ENCODE results near the gene PARD3. TPM values are rescaled to one million over a fixed set of nuclear protein-coding genes. Genes with fewer than 3 reads are reported as not detected.

Gene PARD3
- total RNA-seq, 2 donors from 2014 or later, result 41.7 to 48.8 TPM

- no peaks in the 10 kb centered on the region for H3K9me3 ChIP-seq
- no peaks in the 10 kb centered on the region for H3K4me1 ChIP-seq
- H3K9ac ChIP-seq (ENCODE audit: low read depth in 2 of 2, low read length in 2 of 2), result no peak overlapping the region
- no peak overlapping the region for H3K27ac ChIP-seq
- DNase-seq, result no peak
- H3K27me3 ChIP-seq, result no peaks in the 10 kb centered on the region
- H3K36me3 ChIP-seq, result no peaks in the 10 kb centered on the region
- TF ChIP-seq, protein P1, sequence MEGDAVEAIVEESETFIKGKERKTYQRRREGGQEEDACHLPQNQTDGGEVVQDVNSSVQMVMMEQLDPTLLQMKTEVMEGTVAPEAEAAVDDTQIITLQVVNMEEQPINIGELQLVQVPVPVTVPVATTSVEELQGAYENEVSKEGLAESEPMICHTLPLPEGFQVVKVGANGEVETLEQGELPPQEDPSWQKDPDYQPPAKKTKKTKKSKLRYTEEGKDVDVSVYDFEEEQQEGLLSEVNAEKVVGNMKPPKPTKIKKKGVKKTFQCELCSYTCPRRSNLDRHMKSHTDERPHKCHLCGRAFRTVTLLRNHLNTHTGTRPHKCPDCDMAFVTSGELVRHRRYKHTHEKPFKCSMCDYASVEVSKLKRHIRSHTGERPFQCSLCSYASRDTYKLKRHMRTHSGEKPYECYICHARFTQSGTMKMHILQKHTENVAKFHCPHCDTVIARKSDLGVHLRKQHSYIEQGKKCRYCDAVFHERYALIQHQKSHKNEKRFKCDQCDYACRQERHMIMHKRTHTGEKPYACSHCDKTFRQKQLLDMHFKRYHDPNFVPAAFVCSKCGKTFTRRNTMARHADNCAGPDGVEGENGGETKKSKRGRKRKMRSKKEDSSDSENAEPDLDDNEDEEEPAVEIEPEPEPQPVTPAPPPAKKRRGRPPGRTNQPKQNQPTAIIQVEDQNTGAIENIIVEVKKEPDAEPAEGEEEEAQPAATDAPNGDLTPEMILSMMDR (IDR thresholded peaks at IDR 0.05), result no peak
- H3K4me3 ChIP-seq, result no peak overlapping the region
- intact Hi-C loops (cut with DNase I), result no loop called here
These were observed 116.8 kb downstream of the PARD3 start for GRCh38 chr10:34698248-34698831.

- Histone ChIP-seq H3K4me3 (no peak overlapping the region), H3K27ac (no peak overlapping the region), H3K36me3 (no peaks in the 10 kb centered on the region), H3K4me1 (no peaks in the 10 kb centered on the region), H3K27me3 (no peaks in the 10 kb centered on the region), H3K9me3 (no peaks in the 10 kb centered on the region), H3K9ac (ENCODE audit: low read depth in 2 of 2, low read length in 2 of 2) (no peak overlapping the region)
- intact Hi-C loops (cut with DNase I), result no loop called here
- no peak for DNase-seq
- TF ChIP-seq, protein P1 (IDR thresholded peaks at IDR 0.05), result no peak
These were observed 117.5 kb downstream of the PARD3 start for GRCh38 chr10:34697351-34698247.

DNA sequence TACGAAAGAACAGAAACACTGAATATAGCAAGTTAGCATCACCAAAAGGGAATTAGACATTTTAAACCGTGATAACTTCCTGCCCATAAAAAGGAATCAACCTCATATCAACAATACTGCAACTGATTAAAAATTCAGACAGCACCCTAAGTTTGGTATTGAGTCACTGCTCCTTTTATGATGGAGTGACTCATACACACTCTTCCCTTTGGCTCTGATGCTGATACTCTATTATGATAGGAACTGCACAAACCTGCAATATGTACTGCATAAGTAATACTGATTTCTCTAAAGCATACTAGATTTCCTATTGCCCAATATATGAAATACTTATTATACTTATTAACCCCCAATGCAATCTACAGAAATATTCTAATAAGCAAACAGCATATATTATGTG, 118.7 kb downstream of the PARD3 start:
- no peak overlapping the region for H3K9ac ChIP-seq (ENCODE audit: low read depth in 2 of 2, low read length in 2 of 2)
- intact Hi-C loops (cut with DNase I), result no loop called here
- no peaks in the 10 kb centered on the region for H3K36me3 ChIP-seq
- no peak overlapping the region for H3K4me3 ChIP-seq
- H3K27me3 ChIP-seq, result no peaks in the 10 kb centered on the region
- H3K9me3 ChIP-seq, result no peaks in the 10 kb centered on the region
- no peaks in the 10 kb centered on the region for H3K4me1 ChIP-seq
- TF ChIP-seq, protein P1 (IDR thresholded peaks at IDR 0.05), result no peak
- DNase-seq, result no peak
- H3K27ac ChIP-seq, result no peak overlapping the region

GRCh38 chr10:34690383-34691049, 124.6 kb downstream of the PARD3 start:
- no peaks in the 10 kb centered on the region for H3K27me3 ChIP-seq
- H3K27ac ChIP-seq, result no peak overlapping the region
- TF ChIP-seq, protein P1 (IDR thresholded peaks at IDR 0.05), result no peak
- no peak overlapping the region for H3K4me3 ChIP-seq
- intact Hi-C loops (cut with DNase I), result no loop called here
- H3K9me3 ChIP-seq, result no peaks in the 10 kb centered on the region
- peak; percentile 31 for DNase-seq
- no peak overlapping the region for H3K9ac ChIP-seq (ENCODE audit: low read depth in 2 of 2, low read length in 2 of 2)
- H3K4me1 ChIP-seq, result no peaks in the 10 kb centered on the region
- H3K36me3 ChIP-seq, result no peaks in the 10 kb centered on the region

DNA sequence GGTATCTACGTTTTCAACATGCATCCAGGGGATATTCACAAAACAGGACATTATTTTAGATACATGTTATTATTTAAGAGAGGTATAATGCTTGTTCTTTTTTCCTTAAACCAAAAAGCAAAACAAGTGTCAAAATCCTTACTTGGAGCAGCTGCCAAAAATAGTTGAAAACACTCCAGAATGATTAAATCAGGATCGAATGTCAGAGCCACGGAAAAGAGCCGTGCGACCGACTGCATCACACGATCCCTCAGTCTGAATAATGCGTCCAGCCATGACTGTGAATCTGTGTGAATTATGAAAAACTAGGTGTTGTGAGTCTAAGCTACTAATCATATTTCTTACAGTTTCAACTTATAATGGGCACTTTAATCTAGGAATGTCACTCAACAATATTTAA, 126.0 kb downstream of the PARD3 start:
- H3K36me3 ChIP-seq, result no peaks in the 10 kb centered on the region
- TF ChIP-seq, protein P1 (IDR thresholded peaks at IDR 0.05), result no peak
- H3K27me3 ChIP-seq, result no peaks in the 10 kb centered on the region
- no peak for DNase-seq
- intact Hi-C loops (cut with DNase I), result no loop called here
- no peaks in the 10 kb centered on the region for H3K4me1 ChIP-seq
- H3K27ac ChIP-seq, result no peak overlapping the region
- no peak overlapping the region for H3K9ac ChIP-seq (ENCODE audit: low read depth in 2 of 2, low read length in 2 of 2)
- H3K9me3 ChIP-seq, result no peaks in the 10 kb centered on the region
- no peak overlapping the region for H3K4me3 ChIP-seq

Data from colonic mucosa (tissue), 4 donors.